ENCODE data around the gene GALNT9.
"Not testable (repeated sequence)": the region's sequence is repeated elsewhere in the genome, so short reads cannot be mapped to it uniquely, and the experiment has no call there.

GALNT9 gene

DNA sequence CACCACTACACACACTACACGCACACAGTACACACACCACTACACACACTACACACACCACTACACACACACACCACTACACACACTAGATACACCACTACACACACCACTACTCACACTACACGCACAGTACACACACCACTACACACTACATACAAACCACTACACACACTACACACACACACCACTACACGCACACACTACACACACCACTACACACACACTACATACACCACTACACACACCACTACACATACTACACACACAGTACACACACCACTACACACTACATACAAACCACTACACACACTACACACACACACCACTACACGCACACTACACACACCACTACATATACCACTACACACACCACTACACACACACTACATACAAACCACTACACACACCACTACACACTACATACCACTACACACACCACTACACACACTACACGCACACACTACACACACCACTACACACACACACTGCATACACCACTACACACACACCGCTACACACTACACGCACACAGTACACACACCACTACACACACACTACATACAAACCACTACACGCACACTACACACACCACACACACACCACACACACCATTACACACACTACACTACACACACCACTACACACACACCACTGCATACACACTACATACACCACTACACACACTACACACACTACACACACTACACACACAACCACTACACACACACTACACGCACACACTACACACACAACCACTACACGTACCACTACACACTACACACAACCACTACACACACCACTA is 173.4 kb downstream of the GALNT9 start:
- DNase-seq (ENCODE audit: low read depth) = no peak

DNA sequence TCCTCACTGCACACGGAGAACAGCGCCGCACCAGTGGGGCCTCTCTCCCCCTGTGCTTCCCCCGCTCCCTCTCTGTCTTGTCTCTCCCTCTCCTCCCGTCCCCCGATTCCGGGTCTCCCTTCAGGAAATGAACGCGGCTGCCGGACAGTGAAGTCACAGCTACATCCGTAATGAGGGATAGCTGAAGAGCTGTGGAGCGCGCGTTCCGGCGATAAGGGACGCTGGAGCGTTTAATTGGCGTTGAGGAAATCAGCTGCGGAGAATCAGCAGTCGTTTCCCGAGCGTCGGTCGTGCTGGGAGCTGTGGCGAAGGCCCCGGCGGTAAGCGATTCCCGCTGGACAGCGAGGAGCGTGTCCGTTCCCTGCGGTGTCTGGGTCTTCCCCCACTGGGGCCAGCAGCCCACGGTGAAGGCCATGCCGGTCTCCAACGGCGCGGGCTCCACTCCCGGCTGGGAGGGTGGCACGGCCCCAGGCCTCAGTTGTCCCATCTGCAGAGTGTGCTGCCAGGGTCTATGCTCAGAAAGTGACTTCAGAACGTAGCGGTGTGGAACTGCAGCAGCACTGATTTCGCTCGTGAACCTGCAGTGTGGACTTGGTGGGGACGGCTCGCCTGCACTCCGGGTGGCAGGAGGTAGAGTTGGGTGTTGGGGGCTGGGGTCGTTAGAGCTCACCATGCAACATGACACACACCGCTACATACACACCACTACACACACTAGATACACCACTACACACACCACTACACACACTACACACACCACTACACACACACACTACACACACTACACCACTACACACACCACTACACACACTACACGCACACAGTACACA is 174.2 kb downstream of the GALNT9 start:
- DNase-seq (ENCODE audit: low read depth) = no peak

DNA sequence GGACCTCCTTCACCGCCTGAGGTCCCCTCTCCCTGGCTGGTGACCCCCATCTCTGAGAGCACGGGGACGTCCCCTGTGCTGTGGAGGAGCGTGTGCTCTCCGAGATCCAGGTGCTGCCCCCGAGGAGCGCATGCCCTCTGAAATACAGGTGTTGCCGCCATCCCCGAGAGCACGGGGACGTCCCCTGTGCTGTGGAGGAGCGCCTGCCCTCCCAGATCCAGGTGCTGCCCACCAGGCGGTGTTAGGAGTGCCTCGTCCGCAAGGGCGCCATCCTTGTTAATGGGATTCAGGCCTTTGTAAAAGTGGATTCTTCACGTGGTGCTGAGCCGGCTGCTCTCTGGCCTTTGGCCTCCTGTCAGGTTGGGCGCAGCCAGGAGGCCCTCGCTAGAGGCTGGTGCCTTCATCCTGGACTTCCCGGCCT is 175.0 kb downstream of the GALNT9 start:
- DNase-seq (ENCODE audit: low read depth) = no peak

DNA sequence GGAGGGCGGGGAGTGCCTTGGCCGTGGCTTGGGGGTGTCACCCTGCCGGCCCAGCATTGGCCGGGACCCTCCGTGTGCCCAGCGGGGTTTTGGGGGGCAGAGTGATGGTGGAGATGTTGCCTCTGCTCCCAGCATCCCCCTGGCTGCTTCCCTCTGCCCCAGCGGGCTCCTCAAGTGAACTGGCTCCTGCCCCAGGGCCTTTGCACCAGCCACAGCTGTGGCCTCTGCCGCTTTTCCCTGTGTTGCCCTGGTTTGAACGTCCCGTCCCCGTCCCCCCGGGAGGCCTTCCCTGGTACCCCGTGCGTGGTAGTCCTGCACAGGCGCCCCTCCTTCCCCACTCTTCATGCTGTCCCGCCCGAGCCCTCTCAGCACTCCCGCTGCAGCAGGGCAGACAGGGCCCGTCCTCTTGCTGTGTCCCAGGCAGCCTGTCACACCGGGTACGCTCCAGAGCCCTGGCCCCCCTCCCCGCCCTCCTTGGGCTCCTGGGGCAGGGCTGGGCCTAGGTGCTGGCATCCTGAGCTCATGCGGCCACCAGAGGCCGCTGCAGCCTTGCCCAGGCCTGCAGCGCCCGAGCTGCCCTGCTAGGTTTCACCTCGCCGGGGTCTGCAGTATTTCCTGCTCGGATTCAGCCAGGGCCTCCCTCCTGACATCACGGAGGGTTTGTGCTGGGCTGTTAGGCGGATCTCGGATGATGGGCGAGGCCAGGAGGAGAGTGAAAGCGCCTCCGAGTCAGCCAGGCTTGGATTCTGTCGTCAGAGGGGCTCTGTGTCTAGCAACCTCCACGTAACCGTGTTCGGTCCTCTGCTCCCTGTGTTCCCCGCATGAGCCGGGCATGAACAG is 175.7 kb downstream of the GALNT9 start:
- DNase-seq (ENCODE audit: low read depth) = no peak

DNA sequence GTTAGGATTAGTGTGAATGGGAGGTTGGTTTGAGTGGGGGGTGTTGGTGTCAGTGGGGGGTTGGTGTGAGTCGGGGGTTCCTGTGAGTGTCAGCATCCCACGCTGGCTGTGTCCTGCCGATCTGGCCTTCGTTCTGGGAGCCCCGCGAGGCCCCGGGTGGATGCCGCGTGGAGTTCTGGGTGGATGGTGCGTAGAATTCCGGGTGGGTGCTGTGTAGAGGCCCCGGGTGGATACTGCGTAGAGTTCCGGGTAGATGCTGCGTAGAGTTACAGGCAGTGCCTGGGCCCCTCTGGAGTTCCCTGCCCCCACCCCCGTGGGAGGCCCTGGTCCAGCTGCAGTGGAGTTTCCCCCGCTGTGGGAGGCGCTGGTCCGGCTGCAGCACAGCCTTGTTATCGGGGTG is 176.4 kb downstream of the GALNT9 start:
- DNase-seq (ENCODE audit: low read depth) = no peak

DNA sequence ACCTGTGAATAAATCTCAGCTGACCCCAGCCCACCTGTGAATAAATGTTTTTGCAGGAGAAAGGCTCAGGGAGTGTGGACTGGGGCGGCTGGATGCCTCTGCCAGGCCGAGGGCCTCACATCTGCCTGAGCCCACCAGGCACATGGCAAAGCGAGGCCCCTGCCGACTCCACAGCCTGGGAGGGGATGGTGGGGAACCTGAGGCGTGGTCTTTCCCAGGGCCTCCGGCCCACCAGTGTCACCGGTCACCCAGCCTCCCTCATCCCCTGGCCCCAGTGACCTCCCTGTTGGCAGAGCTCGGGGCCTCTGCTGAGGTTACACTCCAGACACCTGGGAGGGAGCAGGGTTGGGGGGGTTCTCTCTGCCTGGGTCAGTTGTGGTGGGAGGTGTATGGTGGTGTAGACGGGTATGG is 177.0 kb downstream of the GALNT9 start:
- no peak for DNase-seq (ENCODE audit: low read depth)

DNA sequence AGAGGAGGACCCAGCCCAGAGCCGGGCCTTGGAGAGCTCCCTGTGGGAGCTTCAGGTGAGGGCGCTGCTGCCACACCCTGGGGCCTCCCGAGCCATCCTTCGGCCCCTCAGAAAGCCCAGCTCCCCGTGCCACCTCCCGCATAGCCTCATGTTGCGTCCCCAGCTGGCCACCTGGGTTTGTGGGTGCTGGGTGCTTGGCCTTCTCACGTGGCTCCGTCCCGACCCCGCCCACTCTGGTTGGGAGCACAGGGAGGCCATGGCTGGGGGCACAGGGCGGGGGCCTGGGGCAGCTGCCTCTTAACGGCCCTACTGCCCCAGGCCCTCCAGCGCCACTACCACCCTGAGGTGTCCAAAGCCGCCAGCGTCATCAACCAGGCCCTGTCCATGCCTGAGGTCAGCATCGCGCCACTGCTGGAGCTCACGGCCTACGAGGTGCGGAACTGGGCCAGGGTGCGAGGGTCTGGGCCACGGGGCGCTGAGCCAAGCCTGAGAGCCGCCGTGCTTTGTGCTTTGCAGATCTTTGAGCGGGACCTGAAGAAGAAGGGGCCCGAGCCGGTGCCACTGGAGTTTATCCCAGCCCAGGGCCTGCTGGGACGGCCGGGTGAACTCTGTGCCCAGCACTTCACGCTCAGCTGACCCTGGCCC is 177.5 kb downstream of the GALNT9 start:
- DNase-seq (ENCODE audit: low read depth) = no peak

DNA sequence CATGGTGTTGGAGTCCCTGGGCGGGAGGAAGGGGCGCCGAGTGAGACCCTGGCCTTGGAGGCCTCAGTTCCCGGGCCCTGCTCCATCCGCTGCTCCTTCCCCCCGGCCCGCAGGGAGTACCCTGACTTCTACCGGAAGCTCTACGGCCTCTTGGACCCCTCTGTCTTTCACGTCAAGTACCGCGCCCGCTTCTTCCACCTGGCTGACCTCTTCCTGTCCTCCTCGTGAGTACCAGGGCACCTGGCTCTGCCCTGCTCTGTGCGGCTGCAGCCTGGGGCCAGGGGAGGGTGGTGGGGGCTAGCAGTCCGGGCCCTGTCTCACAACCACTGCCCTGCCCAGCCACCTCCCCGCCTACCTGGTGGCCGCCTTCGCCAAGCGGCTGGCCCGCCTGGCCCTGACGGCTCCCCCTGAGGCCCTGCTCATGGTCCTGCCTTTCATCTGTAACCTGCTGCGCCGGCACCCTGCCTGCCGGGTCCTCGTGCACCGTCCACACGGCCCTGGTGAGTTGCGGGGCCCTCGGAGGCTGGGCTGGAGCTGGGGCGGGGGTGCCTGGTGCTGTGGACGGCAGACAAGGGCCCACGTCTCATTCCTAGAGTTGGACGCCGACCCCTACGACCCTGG is 178.1 kb downstream of the GALNT9 start:
- no peak for DNase-seq (ENCODE audit: low read depth)

DNA sequence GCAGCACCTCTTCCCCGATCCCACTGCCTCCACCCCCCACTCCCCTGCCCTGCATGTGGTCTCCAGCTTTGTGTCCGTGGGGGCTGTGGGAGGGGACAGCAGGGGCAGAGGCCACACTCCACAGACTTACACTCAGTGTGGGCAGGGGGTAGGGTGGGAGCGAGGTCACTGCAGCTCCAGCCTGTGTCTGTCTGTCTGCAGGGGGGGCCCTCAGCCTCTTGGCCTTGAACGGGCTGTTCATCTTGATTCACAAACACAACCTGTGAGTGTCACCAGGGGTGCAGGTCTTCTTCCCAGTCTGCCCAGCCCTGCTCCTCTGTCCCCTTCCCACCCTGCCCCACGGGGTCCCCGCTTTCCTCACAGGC is 178.6 kb downstream of the GALNT9 start:
- no peak for DNase-seq (ENCODE audit: low read depth)

DNA sequence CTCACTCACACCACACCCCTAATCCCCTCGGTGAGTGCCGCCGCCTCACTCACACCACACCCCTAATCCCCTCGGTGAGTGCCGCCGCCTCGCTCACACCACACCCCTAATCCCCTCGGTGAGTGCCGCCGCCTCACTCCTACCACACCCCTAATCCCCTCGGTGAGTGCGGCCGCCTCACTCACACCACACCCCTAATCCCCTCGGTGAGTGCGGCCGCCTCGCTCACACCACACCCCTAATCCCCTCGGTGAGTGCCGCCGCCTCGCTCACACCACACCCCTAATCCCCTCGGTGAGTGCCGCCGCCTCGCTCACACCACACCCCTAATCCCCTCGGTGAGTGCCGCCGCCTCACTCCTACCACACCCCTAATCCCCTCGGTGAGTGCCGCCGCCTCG is 179.9 kb downstream of the GALNT9 start:
- DNase-seq (ENCODE audit: low read depth) = not testable (repeated sequence)

DNA sequence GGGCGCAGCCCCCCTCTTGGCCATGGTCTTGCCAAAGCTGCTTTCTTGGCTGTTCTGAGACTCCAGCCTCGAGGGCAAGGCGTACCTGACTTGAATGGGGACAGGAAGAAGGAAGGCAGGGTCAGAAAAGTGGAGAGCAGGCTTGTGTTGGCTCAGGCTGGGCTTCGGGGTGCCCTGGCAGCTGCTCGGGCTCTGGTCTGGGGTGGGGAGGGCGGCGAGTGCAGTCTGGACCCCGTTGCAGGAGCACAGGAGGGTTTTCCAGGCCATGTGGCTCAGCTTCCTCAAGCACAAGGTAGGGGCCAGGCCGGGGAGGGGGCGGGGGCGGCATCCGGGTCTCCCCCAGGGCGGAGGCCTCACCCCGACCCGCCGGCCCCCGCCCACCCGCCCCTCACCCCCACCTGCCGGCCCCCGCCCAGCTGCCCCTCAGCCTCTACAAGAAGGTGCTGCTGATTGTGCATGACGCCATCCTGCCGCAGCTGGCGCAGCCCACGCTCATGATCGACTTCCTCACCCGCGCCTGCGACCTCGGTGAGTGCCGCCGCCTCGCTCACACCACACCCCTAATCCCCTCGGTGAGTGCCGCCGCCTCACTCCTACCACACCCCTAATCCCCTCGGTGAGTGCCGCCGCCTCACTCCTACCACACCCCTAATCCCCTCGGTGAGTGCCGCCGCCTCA is 180.9 kb downstream of the GALNT9 start:
- DNase-seq (ENCODE audit: low read depth) = no peak

DNA sequence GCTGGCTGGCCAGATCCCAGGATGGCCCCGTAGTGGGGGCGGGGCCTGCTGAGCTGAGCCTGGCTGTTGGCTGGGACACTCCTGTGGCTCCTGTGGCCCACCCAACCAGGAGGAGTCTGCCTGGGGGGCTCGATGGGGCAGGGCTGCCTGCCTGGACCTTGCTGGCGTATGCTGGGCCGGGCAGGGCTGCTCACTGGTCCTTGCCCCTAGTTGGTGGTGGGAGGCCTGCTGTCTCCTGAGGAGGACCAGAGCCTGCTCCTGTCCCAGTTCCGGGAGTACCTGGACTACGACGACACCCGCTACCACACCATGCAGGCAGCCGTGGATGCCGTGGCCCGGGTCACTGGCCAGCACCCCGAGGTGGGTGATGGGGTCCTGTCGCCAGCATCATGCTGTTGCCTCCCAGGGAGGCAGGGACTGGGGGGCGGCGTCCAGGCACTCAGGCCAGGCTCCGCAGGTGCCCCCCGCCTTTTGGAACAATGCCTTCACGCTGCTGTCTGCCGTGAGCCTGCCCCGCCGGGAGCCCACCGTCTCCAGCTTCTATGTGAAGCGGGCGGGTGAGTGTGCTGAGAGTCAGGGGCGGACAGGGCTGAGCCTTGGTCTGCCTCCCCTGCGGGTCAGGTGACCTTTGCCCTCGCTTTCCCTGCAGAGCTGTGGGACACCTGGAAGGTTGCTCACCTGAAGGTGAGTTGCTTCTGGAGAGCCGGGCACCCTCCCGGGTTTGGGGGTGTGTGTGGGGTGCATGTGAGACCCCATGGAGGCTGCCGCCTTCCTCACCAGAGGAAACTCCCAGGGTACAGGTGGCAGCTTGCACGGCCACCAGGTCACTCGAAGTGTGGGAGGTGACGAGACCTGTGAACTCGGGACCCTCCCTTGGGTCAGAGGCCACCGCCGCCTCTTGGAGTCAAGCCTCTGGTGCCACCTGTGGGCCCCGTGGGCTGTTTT is 181.7 kb downstream of the GALNT9 start:
- no peak for DNase-seq (ENCODE audit: low read depth)

DNA sequence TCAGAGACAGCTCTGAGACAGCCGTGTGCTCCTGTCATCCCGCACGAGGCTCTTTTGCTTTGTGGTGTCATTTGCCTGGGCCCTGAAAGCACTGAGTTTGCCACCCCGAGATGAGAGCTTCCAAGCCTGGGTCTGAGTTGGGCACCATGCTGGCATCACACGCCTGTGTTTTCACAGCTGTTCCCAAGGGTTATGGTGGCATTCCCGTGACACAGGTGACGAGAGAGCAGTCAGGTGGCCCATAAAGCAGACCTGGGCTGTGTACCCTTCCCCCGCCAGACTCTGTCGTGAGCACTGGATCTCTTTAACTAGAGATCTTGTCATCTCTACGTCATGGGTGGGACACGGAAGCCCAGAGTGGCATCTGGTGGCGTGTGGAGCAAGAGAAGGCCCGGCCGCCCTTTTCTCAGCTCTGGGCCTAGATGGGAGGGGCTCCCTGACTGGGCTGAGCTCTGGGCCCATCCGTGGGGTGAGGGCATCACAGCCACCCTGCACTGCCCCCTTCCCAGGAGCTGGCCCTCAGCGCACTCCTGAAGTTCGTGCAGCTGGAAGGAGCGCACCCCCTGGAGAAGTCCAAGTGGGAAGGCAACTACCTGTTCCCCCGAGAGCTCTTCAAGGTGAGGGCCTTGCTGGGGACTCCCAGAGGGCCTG is 182.5 kb downstream of the GALNT9 start:
- DNase-seq (ENCODE audit: low read depth) = no peak

All from HS-5 (cell line).